NCI-H1048 (cell line): Measurements from ENCODE around the gene SMG5.
"Not testable (repeated sequence)": the region's sequence is repeated elsewhere in the genome, so short reads cannot be mapped to it uniquely, and the experiment has no call there.

Experiments used
- DNase-seq: peaks from one replicate; lab custom pipeline; 2025; lab: John Stamatoyannopoulos, UW

The SMG5 gene, protein sequence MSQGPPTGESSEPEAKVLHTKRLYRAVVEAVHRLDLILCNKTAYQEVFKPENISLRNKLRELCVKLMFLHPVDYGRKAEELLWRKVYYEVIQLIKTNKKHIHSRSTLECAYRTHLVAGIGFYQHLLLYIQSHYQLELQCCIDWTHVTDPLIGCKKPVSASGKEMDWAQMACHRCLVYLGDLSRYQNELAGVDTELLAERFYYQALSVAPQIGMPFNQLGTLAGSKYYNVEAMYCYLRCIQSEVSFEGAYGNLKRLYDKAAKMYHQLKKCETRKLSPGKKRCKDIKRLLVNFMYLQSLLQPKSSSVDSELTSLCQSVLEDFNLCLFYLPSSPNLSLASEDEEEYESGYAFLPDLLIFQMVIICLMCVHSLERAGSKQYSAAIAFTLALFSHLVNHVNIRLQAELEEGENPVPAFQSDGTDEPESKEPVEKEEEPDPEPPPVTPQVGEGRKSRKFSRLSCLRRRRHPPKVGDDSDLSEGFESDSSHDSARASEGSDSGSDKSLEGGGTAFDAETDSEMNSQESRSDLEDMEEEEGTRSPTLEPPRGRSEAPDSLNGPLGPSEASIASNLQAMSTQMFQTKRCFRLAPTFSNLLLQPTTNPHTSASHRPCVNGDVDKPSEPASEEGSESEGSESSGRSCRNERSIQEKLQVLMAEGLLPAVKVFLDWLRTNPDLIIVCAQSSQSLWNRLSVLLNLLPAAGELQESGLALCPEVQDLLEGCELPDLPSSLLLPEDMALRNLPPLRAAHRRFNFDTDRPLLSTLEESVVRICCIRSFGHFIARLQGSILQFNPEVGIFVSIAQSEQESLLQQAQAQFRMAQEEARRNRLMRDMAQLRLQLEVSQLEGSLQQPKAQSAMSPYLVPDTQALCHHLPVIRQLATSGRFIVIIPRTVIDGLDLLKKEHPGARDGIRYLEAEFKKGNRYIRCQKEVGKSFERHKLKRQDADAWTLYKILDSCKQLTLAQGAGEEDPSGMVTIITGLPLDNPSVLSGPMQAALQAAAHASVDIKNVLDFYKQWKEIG

GRCh38 chr1:156282479-156283222 is at the start of gene SMG5:
Gene SMG5, minus strand, starts transcription at chr1:156282825. Its CDS starts 145 bp downstream, at chr1:156282680.
- DNase-seq: peak; percentile 98

GRCh38 chr1:156323179-156323578 is 40.6 kb upstream of the SMG5 start:
- not testable (repeated sequence) for DNase-seq

GRCh38 chr1:156320560-156320959 is 37.9 kb upstream of the SMG5 start:
- DNase-seq: no peak

DNA sequence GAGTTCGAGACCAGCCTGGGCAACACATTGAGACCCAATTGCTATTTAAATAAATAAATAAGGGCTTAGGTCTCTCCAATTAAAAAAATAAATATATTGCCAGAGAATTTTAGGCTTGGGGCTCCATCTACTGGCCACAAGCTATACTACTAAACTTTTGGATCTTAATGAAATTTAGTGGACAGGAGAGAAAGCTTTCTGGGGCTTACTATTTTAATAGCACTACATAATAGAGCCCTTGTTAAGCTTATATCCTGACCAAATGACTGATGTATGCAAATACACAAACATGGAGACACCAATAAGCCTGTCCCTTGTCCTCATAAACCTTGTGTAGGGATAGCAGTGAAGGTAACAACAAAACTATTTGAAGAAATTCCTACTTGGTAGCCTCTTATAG is 37.0 kb upstream of the SMG5 start:
- DNase-seq: peak; percentile 41

DNA sequence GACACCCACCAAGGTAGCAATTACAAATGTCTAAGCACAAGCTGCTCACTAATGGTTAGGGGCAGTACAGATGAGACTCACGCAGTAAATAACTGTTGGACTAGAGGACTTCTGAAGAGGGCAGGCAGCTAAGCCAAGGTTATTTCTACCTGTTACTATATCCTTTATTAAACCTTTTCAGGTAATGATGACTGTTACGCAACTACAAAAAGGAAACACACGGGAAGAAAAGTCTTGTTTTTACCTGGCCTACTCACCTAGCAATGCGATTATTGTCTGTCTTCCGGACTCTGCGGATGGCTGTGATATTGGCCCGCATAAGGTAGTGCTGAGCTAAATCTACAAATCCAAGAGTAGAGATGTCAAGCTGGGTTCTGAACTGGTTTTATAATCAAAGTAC is 34.3 kb upstream of the SMG5 start:
- DNase-seq: no peak

- DNase-seq: no peak
Observed at GRCh38 chr1:156310962-156311361, 28.3 kb upstream of the SMG5 start.

- DNase-seq: no peak
Observed at GRCh38 chr1:156308078-156308477, 25.5 kb upstream of the SMG5 start.

GRCh38 chr1:156305215-156305614 is 22.6 kb upstream of the SMG5 start:
- DNase-seq: no peak

DNA sequence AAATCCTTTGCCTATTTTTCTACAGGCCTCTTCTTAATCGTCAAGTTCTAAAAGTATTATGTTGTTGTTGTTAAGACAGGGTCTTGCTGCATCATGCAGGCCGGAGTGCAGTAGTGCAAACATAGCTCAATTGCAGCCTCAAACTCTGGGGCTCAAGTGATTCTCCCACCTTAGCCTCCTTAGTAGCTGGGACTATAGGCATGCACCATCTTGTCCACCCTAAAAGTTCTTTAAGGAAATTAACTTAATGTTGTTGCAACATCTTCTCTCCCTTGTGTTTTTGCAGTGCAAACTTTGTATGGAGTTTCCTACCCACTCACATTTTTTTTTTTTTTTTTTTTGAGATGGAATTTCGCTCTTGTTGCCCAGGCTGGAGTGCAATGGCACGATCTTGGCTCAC is 20.6 kb upstream of the SMG5 start:
- DNase-seq: no peak

- no peak for DNase-seq
Observed at GRCh38 chr1:156298852-156299357, 16.3 kb upstream of the SMG5 start, which contains the start of gene VHLL. Gene VHLL, minus strand, starts transcription at chr1:156299307. Its CDS starts 118 bp downstream, at chr1:156299189.

- peak; percentile 38 for DNase-seq
Observed at GRCh38 chr1:156295391-156295947, 12.8 kb upstream of the SMG5 start, which contains the start of gene GLMP. Gene GLMP, minus strand, starts transcription at chr1:156295679. Its CDS starts 34 bp downstream, at chr1:156295645.

GRCh38 chr1:156293895-156294294 is 11.3 kb upstream of the SMG5 start:
- no peak for DNase-seq

GRCh38 chr1:156293098-156293434 is 10.4 kb upstream of the SMG5 start:
- no peak for DNase-seq

DNA sequence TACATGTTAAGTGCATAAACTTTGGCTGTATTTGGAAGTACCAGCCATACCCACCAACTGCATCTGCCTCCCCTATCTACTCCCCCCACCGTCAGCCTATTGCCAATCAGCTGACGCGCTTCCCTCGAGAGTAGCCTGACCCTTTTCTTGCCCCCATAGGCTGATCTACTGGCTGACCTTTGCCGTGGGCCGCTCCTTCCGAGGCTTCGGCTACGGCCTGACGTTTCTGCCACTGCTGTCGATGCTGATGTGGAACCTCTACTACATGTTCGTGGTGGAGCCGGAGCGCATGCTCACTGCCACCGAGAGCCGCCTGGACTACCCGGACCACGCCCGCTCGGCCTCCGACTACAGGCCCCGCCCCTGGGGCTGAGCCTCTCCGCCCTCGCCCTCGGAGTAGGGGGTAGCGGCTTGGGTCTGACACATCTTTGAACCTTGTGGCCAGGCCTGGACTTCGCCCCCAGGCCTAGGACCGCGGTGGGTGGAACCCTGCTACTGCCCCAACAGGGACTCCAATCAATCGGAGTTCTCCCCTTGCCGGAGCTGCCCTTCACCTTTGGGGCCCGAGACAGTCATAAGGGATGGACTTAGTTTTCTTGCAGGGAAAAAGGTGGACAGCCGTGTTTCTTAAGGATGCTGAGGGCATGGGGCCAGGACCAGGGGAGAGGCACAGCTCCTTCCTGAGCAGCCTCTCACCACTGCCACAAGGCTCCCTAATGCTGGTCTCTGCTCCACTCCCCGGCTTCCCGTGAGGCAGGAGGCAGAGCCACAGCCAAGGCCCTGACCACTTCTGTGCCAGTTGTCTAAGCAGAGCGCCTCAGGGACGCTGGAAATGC is 8.8 kb upstream of the SMG5 start:
- peak; percentile 24 for DNase-seq

DNA sequence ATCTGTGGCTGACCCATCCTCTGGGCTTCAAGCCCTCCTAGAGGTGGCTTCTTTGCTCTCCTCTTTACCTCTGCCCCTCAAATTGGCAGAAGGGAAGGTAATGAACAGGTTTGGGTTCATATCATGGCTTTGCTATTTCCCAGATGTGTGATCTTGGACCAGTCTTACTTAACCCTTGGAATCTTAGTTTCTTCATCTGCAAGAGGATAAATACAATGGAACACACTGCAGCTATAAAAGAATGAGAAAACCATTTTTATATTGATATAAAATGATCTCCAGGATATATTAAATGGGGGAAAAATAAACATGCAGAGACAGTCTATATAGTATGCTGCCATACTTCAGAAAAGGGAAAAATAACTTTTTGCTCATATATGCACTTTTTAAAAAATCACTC is 7.2 kb upstream of the SMG5 start:
- no peak for DNase-seq

- no peak for DNase-seq
Observed at GRCh38 chr1:156286061-156286460, 3.4 kb upstream of the SMG5 start.

GRCh38 chr1:156285437-156285836 is 2.8 kb upstream of the SMG5 start:
- DNase-seq: no peak

GRCh38 chr1:156284757-156285156 is 2.1 kb upstream of the SMG5 start:
- no peak for DNase-seq

GRCh38 chr1:156284112-156284511 is 1.5 kb upstream of the SMG5 start, which contains the start of gene TMEM79:
Gene TMEM79, plus strand, starts transcription at chr1:156284325. Its CDS starts 902 bp downstream, at chr1:156285227.
- DNase-seq: no peak

DNA sequence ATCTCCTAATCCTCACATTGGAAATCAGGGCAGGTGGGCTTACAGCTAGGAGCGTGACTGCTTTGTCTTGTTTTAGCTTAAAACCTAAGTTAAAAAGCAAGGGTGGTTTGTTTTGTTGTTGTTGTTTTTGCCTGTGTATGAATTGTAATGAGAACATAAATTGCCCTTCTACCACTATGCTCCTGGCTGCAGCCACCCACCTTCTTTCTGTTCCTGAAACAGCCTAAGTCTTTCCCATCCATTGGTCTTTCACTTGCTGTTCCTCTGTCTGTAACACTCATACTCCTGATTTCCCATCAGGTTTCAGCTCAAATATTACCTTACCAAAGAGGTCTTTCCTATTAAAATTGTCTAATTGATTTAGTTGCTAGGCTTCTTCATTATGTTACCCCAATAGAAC is 896 bp upstream of the SMG5 start:
- DNase-seq: no peak
